GM12878 (cell line): ENCODE results near the gene PGLYRP4. TPM values are rescaled to one million over a fixed set of nuclear protein-coding genes. Genes with fewer than 3 reads are reported as not detected.

Experiments used
- ATAC-seq: fragments of 200-7000 bp; cut with Tn5 transposase; 3 replicates; pipeline ENCODE4 v1.9.1; 2020; ENCODE audit warnings: mild to moderate bottlenecking, moderate library complexity
- BruUV-seq: library from RNA; stranded (reverse); fragments of 400-500 nt; replicated peaks from 2 replicates; lab custom pipeline; 2021; lab: Mats Ljungman, UMichigan
- CTCF ChIA-PET: fragments of 300-600 bp; sonication (Branson Sonifier 250); formaldehyde crosslinking; extraction: SDS; loops from one replicate; lab custom pipeline; 2021; ENCODE audit warnings: inconsistent platforms; lab: Yijun Ruan, JAX
- POLR2A ChIA-PET: fragments of 350-600 bp; formaldehyde crosslinking; extraction: SDS; loops from one replicate; lab custom pipeline; 2021; ENCODE audit warnings: inconsistent platforms; lab: Charles Lee
- RAD21 ChIA-PET: fragments of 300-600 bp; sonication (Branson Sonifier 250); formaldehyde crosslinking; loops from one replicate; lab custom pipeline; 2023; ENCODE audit warnings: antibody characterized with exemption; ENCODE audit not compliant: unreplicated experiment; lab: Charles Lee
- SMC1A ChIA-PET: fragments of 300-600 bp; sonication (Branson Sonifier 250); formaldehyde crosslinking; loops from one replicate; lab custom pipeline; 2023; ENCODE audit not compliant: unreplicated experiment, uncharacterized antibody; lab: Charles Lee
- DNase-seq: peaks from one replicate; pipeline ENCODE4 v3.0.0-alpha.2; 2011; ENCODE audit warnings: low read depth, low spot score
- FAIRE-seq: peaks from 3 replicates; lab custom pipeline; 2011; peaks lifted over from hg19 to GRCh38; lab: Jason Lieb, UNC
- H2AFZ ChIP-seq: 2 replicates; pipeline ENCODE4 v1.6.0; 2011; ENCODE audit warnings: low read depth, low read length, control low read depth; ENCODE audit not compliant: control insufficient read depth
- H3K27ac ChIP-seq: 2 replicates; pipeline ENCODE4 v1.5.1; 2011; ENCODE audit warnings: control low read depth; ENCODE audit not compliant: control insufficient read depth, insufficient read depth
- H3K27me3 ChIP-seq, 2 experiments: replicated peaks in 1 of 2; 2 replicates each; pipeline versions ENCODE4 v1.6.0 to v1.6.1; 2011; ENCODE audit warnings: low read length in 1 of 2; ENCODE audit not compliant: control insufficient read depth in 2 of 2, insufficient read depth in 2 of 2
- H3K36me3 ChIP-seq, 2 experiments: 2 replicates each; pipeline ENCODE4 v1.5.1; 2011; ENCODE audit warnings: low read length in 1 of 2; ENCODE audit not compliant: control insufficient read depth in 2 of 2, insufficient read depth in 2 of 2
- H3K4me1 ChIP-seq: 2 replicates; pipeline ENCODE4 v1.6.1; 2011; ENCODE audit warnings: mild to moderate bottlenecking, low read length, moderate library complexity, mixed read lengths; ENCODE audit not compliant: control insufficient read depth, insufficient read depth
- H3K4me2 ChIP-seq: 2 replicates; pipeline ENCODE4 v1.6.0; 2011; ENCODE audit warnings: control low read depth; ENCODE audit not compliant: control insufficient read depth, insufficient read depth
- H3K4me3 ChIP-seq: fragments of 200-600 bp; sonication (generic); 2 replicates; pipeline ENCODE4 v1.5.1; 2016
- H3K79me2 ChIP-seq: 2 replicates; pipeline ENCODE4 v1.6.0; 2011; ENCODE audit warnings: low read length; ENCODE audit not compliant: control insufficient read depth, insufficient read depth
- H3K9ac ChIP-seq: 2 replicates; pipeline ENCODE4 v1.8.0; 2011; ENCODE audit warnings: low read length, control low read depth, mixed read lengths; ENCODE audit not compliant: control insufficient read depth, insufficient read depth
- H3K9me3 ChIP-seq: replicated peaks from 3 replicates; pipeline ENCODE4 v1.5.1; 2011; ENCODE audit warnings: mild to moderate bottlenecking, low read length; ENCODE audit not compliant: control insufficient read depth, insufficient read depth
- H4K20me1 ChIP-seq: 2 replicates; pipeline ENCODE4 v1.6.0; 2011; ENCODE audit not compliant: control insufficient read depth, insufficient read depth
- ATF7 ChIP-seq: fragments of 450-650 bp; IDR thresholded peaks from 2 replicates; pipeline ENCODE4 v1.6.1; 2016; ENCODE audit warnings: low read depth, mild to moderate bottlenecking
- BACH1 ChIP-seq: fragments of 450-650 bp; IDR thresholded peaks from 2 replicates; pipeline ENCODE4 v1.6.1; 2017; ENCODE audit warnings: mild to moderate bottlenecking, borderline replicate concordance
- CREB1 ChIP-seq: IDR thresholded peaks from 2 replicates; pipeline ENCODE4 v1.6.1; 2012; ENCODE audit warnings: low read depth, mild to moderate bottlenecking, inconsistent platforms
- RCOR1 ChIP-seq: conservative IDR thresholded peaks from 2 replicates; pipeline ENCODE4 v1.6.1; 2012; ENCODE audit warnings: low read depth, low read length, improper control_type of control experiment
- RFX5 ChIP-seq: IDR thresholded peaks from 2 replicates; pipeline ENCODE4 v1.6.1; 2011; ENCODE audit warnings: low read depth, low read length, improper control_type of control experiment
- SMC3 ChIP-seq: IDR thresholded peaks from 2 replicates; pipeline ENCODE4 v1.6.1; 2011; ENCODE audit warnings: low read length, improper control_type of control experiment, borderline replicate concordance
- SREBF2 ChIP-seq: IDR thresholded peaks from 2 replicates; pipeline ENCODE4 v1.6.1; 2012; ENCODE audit warnings: mild to moderate bottlenecking, low read length
- TCF7 ChIP-seq: IDR thresholded peaks from 2 replicates; pipeline ENCODE4 v1.6.1; 2014; ENCODE audit warnings: antibody characterized with exemption, borderline replicate concordance
- WRNIP1 ChIP-seq: IDR thresholded peaks from 2 replicates; pipeline ENCODE4 v1.6.1; 2011; ENCODE audit warnings: low read depth, low read length, improper control_type of control experiment, borderline replicate concordance
- ZSCAN29 ChIP-seq: fragments of 450-650 bp; IDR thresholded peaks from 2 replicates; pipeline ENCODE4 v1.6.1; 2017; ENCODE audit warnings: mild to moderate bottlenecking, moderate library complexity
- WGBS: methylation state at CpG from one replicate; pipeline ENCODE4 v1.1.6; 2016; ENCODE audit warnings: low lambda C conversion rate; ENCODE audit not compliant: insufficient replicate concordance, insufficient coverage; ENCODE audit errors: missing lambda C conversion rate; 5-methylcytosine and 5-hydroxymethylcytosine counted together
- in situ Hi-C: fragments of 300-500 bp; cut with MboI; formaldehyde crosslinking; loops from 9 replicates; pipeline ENCODE4 v1.14.3; 2018; ENCODE audit warnings: mixed read lengths
- intact Hi-C: fragments of 100-400 bp; cut with micrococcal nuclease; formaldehyde crosslinking; loops from one replicate; pipeline ENCODE4 v1.14.2; 2022; ENCODE audit not compliant: unreplicated experiment
- polyA plus RNA-seq, 11 experiments: library from polyadenylated mRNA; depleted of rRNA in 4 of 11; unstranded in 6 of 11; stranded (reverse) in 5 of 11; fragments of >200 nt; fragmentation: Nextera tagmentation in 4 of 11; fragmentation: Illumina TruSeq in 1 of 11; extraction: Ambion mirVana in 4 of 11; extraction: Trizol in 1 of 11; gene quantifications; 1 replicate in 1 of 11; 2 replicates in 10 of 11; pipeline versions ENCODE4 v1.2.1 to v1.2.3, GENCODE V29; 2011 to 2016; ENCODE audit warnings: inconsistent platforms in 2 of 11, missing spikeins in 2 of 11, low read depth in 1 of 11
- total RNA-seq, 4 experiments: library from RNA; depleted of rRNA in 3 of 4; stranded (reverse); fragments of >200 nt in 3 of 4; fragmentation: Illumina TruSeq in 1 of 4; extraction: Trizol in 1 of 4; gene quantifications; 2 replicates each; pipeline versions ENCODE4 v1.2.1 to v1.2.3, GENCODE V29; 2013 to 2021
- TF ChIP-seq, protein P1 (sequence below): fragments of 450-650 bp; formaldehyde crosslinking; IDR thresholded peaks from 2 replicates; pipeline ENCODE4 v1.4.0; 2022; ENCODE audit warnings: mild to moderate bottlenecking, moderate library complexity
- TF ChIP-seq, protein P2 (sequence below): fragments of 450-650 bp; IDR thresholded peaks from 2 replicates; pipeline ENCODE4 v1.6.1; 2018; ENCODE audit warnings: borderline replicate concordance, mild to moderate bottlenecking; ENCODE audit not compliant: partially characterized antibody
- TF ChIP-seq, protein P3 (sequence below), 3 experiments: IDR thresholded peaks in 2 of 3; conservative IDR thresholded peaks in 1 of 3; 2 replicates each; pipeline ENCODE4 v1.5.1; 2011; ENCODE audit warnings: low read depth in 3 of 3, low read length in 3 of 3, mild to moderate bottlenecking in 3 of 3, control low read depth in 2 of 3, moderate library complexity in 2 of 3, inconsistent platforms in 1 of 3, mixed read lengths in 1 of 3; ENCODE audit not compliant: control insufficient read depth in 2 of 3, insufficient read depth in 1 of 3; ENCODE audit errors: extremely low read depth in 1 of 3

Gene PGLYRP4
- total and polyA plus RNA-seq, 10 of the 15 experiments (the other 5 are each of a cell fraction or from before 2014, with no cell fraction given) = 0.22 to 3.0 (median 0.44) TPM

DNA sequence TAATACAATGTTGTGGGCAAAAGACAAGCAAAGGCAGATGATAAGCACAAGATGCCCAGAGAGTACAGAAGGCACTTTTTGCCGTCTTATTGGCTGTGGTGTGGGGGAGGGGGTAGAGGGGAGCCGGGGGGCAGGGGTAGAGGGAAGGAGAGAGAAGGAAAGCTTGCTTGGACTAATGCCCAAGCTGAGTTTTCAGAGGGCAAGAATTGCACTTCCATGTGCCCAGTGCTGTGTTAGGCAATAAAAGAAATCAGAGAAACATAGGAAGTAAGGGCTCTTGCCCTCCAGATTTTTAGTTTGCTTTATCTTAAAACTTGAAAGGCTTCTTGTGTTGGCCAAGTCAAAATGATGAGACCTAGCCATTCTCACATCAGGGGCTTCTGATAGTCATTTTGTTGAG, 18.4 kb upstream of the PGLYRP4 start:
- H3K79me2 ChIP-seq = no peaks in the 10 kb centered on the region
- ChIA-PET POLR2A (no interaction called here), SMC1A (no interaction called here), RAD21 (no interaction called here), CTCF (no interaction called here)
- no peaks in the 10 kb centered on the region for H3K36me3 ChIP-seq
- H3K4me3 ChIP-seq = no peak overlapping the region
- intact Hi-C loops (no loop called here), in situ Hi-C loops (no loop called here)
- FAIRE-seq (no peak), DNase-seq (no peak), ATAC-seq (no peak)
- no peaks in the 10 kb centered on the region for H3K27me3 ChIP-seq
- no peak overlapping the region for H3K27ac ChIP-seq
- H3K9ac ChIP-seq = no peak overlapping the region
- no TSS peak for BruUV-seq
- TF ChIP-seq, protein P1, sequence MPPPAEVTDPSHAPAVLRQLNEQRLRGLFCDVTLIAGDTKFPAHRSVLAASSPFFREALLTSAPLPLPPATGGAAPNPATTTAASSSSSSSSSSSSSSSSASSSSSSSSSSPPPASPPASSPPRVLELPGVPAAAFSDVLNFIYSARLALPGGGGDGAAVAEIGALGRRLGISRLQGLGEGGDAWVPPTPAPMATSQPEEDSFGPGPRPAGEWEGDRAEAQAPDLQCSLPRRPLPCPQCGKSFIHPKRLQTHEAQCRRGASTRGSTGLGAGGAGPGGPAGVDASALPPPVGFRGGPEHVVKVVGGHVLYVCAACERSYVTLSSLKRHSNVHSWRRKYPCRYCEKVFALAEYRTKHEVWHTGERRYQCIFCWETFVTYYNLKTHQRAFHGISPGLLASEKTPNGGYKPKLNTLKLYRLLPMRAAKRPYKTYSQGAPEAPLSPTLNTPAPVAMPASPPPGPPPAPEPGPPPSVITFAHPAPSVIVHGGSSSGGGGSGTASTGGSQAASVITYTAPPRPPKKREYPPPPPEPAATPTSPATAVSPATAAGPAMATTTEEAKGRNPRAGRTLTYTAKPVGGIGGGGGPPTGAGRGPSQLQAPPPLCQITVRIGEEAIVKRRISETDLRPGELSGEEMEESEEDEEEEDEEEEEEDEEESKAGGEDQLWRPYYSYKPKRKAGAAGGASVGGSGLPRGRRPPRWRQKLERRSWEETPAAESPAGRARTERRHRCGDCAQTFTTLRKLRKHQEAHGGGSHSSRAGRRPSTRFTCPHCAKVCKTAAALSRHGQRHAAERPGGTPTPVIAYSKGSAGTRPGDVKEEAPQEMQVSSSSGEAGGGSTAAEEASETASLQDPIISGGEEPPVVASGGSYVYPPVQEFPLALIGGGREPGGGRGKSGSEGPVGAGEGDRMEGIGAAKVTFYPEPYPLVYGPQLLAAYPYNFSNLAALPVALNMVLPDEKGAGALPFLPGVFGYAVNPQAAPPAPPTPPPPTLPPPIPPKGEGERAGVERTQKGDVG = no peak
- TF ChIP-seq TCF7 (no peak), RCOR1 (no peak), WRNIP1 (no peak), ATF7 (no peak), RFX5 (no peak), CREB1 (no peak), BACH1 (no peak), SMC3 (no peak), ZSCAN29 (no peak), SREBF2 (no peak)
- TF ChIP-seq, protein P2, sequence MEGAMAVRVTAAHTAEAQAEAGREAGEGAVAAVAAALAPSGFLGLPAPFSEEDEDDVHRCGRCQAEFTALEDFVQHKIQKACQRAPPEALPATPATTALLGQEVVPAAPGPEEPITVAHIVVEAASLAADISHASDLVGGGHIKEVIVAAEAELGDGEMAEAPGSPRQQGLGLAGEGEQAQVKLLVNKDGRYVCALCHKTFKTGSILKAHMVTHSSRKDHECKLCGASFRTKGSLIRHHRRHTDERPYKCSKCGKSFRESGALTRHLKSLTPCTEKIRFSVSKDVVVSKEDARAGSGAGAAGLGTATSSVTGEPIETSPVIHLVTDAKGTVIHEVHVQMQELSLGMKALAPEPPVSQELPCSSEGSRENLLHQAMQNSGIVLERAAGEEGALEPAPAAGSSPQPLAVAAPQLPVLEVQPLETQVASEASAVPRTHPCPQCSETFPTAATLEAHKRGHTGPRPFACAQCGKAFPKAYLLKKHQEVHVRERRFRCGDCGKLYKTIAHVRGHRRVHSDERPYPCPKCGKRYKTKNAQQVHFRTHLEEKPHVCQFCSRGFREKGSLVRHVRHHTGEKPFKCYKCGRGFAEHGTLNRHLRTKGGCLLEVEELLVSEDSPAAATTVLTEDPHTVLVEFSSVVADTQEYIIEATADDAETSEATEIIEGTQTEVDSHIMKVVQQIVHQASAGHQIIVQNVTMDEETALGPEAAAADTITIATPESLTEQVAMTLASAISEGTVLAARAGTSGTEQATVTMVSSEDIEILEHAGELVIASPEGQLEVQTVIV = no peak
- TF ChIP-seq, protein P3, sequence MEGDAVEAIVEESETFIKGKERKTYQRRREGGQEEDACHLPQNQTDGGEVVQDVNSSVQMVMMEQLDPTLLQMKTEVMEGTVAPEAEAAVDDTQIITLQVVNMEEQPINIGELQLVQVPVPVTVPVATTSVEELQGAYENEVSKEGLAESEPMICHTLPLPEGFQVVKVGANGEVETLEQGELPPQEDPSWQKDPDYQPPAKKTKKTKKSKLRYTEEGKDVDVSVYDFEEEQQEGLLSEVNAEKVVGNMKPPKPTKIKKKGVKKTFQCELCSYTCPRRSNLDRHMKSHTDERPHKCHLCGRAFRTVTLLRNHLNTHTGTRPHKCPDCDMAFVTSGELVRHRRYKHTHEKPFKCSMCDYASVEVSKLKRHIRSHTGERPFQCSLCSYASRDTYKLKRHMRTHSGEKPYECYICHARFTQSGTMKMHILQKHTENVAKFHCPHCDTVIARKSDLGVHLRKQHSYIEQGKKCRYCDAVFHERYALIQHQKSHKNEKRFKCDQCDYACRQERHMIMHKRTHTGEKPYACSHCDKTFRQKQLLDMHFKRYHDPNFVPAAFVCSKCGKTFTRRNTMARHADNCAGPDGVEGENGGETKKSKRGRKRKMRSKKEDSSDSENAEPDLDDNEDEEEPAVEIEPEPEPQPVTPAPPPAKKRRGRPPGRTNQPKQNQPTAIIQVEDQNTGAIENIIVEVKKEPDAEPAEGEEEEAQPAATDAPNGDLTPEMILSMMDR (IDR thresholded peaks at IDR 0.05 in 2 of 3, conservative IDR thresholded peaks at IDR 0.05 in 1 of 3; ENCODE audit: control insufficient read depth in 2 of 3, extremely low read depth in 1 of 3, insufficient read depth in 1 of 3, low read depth in 3 of 3, low read length in 3 of 3) = no peak
- 0% methylated on average over 1 of the region's 2 CpGs for WGBS
- no peaks in the 10 kb centered on the region for H4K20me1 ChIP-seq
- H3K4me2 ChIP-seq = no peak overlapping the region
- no peaks in the 10 kb centered on the region for H3K9me3 ChIP-seq
- H2AFZ ChIP-seq = no peak overlapping the region
- no peaks in the 10 kb centered on the region for H3K4me1 ChIP-seq
